HCT116 (cell line): Measurements from ENCODE around the gene FLNB. TPM values are rescaled to one million over a fixed set of nuclear protein-coding genes. Genes with fewer than 3 reads are reported as not detected.

Experiments used
- ATAC-seq: fragments of 200-7000 bp; cut with Tn5 transposase; 2 replicates; pipeline ENCODE4 v1.9.1; 2020; ENCODE audit warnings: mild to moderate bottlenecking, moderate library complexity
- BruUV-seq: library from RNA; stranded (reverse); fragments of 400-500 nt; replicated peaks from 2 replicates; lab custom pipeline; 2021; lab: Mats Ljungman, UMichigan
- CTCF ChIA-PET: fragments of 300-600 bp; sonication (Branson Sonifier 250); formaldehyde crosslinking; loops from one replicate; lab custom pipeline; 2021; ENCODE audit warnings: antibody characterized with exemption; lab: Charles Lee
- POLR2A ChIA-PET: fragments of 300-600, 350-600 bp; sonication (Branson Sonifier 250); formaldehyde crosslinking; loops from one replicate; lab custom pipeline; 2021; ENCODE audit warnings: antibody characterized with exemption; lab: Charles Lee
- RAD21 ChIA-PET, 2 experiments: fragments of 300-600 bp; sonication (Branson Sonifier 250); formaldehyde crosslinking; loops; one replicate each; lab custom pipeline; 2023; ENCODE audit warnings: low total read pairs in 2 of 2; ENCODE audit not compliant: uncharacterized antibody in 2 of 2, unreplicated experiment in 2 of 2, low non-redundant PET in 1 of 2; lab: Charles Lee
- DNase-seq: peaks from one replicate; pipeline ENCODE4 v3.0.0-alpha.2; 2010; ENCODE audit warnings: low read depth, low spot score
- H2AFZ ChIP-seq: fragments of 200-600 bp; shearing (Covaris generic), sonication (generic); 2 replicates; pipeline ENCODE4 v1.6.1; 2017; ENCODE audit warnings: low read depth, mixed run types, mixed read lengths, antibody characterized with exemption, low read length; ENCODE audit not compliant: poor library complexity, severe bottlenecking
- H3K27ac ChIP-seq: 2 replicates; pipeline ENCODE4 v1.5.1; 2012; ENCODE audit warnings: low read depth, low read length
- H3K27me3 ChIP-seq: fragments of 200-600 bp; sonication (generic); 2 replicates; pipeline ENCODE4 v1.6.1; 2016; ENCODE audit warnings: mixed run types, low read length, mixed read lengths; ENCODE audit not compliant: insufficient read depth
- H3K36me3 ChIP-seq, 2 experiments: fragments of 200-500 bp in 1 of 2; fragments of 200-600 bp in 1 of 2; sonication (Bioruptor generic) in 1 of 2; sonication (generic) in 1 of 2; 2 replicates each; pipeline versions ENCODE4 v1.5.1 to v1.6.1; 2014 to 2016; ENCODE audit warnings: low read length in 2 of 2, inconsistent platforms in 1 of 2, mixed read lengths in 1 of 2, mixed run types in 1 of 2; ENCODE audit not compliant: insufficient read depth in 2 of 2, control insufficient read depth in 1 of 2
- H3K4me1 ChIP-seq, 2 experiments: fragments of 200-600 bp in 1 of 2; sonication (generic) in 1 of 2; 2 replicates each; pipeline versions ENCODE4 v1.5.1 to v1.6.1; 2012 to 2017; ENCODE audit warnings: low read length in 2 of 2, inconsistent platforms in 1 of 2, mild to moderate bottlenecking in 1 of 2, mixed read lengths in 1 of 2, mixed run types in 1 of 2, moderate library complexity in 1 of 2; ENCODE audit not compliant: insufficient read depth in 2 of 2, control insufficient read depth in 1 of 2
- H3K4me2 ChIP-seq: fragments of 200-600 bp; sonication (generic); 2 replicates; pipeline ENCODE4 v1.6.1; 2017; ENCODE audit warnings: mixed run types, low read length, mixed read lengths
- H3K4me3 ChIP-seq, 2 experiments: fragments of 200-600 bp in 1 of 2; sonication (generic) in 1 of 2; replicated peaks in 1 of 2; 2 replicates each; pipeline ENCODE4 v1.5.1; 2011 to 2016; ENCODE audit warnings: low read length in 2 of 2, control low read depth in 1 of 2, low read depth in 1 of 2, mild to moderate bottlenecking in 1 of 2, mixed read lengths in 1 of 2, mixed run types in 1 of 2
- H3K79me2 ChIP-seq: fragments of 200-600 bp; sonication (generic); 2 replicates; pipeline ENCODE4 v1.6.1; 2017; ENCODE audit warnings: mild to moderate bottlenecking, mixed run types, low read length, moderate library complexity, mixed read lengths; ENCODE audit not compliant: insufficient read depth
- H3K9ac ChIP-seq: fragments of 200-600 bp; sonication (generic); 2 replicates; pipeline ENCODE4 v1.6.1; 2016; ENCODE audit warnings: low read length, mixed read lengths
- H3K9me2 ChIP-seq: fragments of 200-600 bp; sonication (generic), shearing (Covaris generic); 2 replicates; pipeline ENCODE4 v1.6.1; 2017; ENCODE audit warnings: mixed run types, mild to moderate bottlenecking, moderate library complexity; ENCODE audit not compliant: insufficient read depth
- H3K9me3 ChIP-seq, 2 experiments: fragments of 200-500 bp in 1 of 2; fragments of 200-600 bp in 1 of 2; sonication (Bioruptor generic) in 1 of 2; sonication (generic) in 1 of 2; 2 replicates each; pipeline ENCODE4 v1.6.1; 2014 to 2017; ENCODE audit warnings: low read length in 2 of 2, mixed read lengths in 2 of 2, inconsistent platforms in 1 of 2, low read depth in 1 of 2, mild to moderate bottlenecking in 1 of 2, mixed run types in 1 of 2, moderate library complexity in 1 of 2; ENCODE audit not compliant: control insufficient read depth in 1 of 2, insufficient read depth in 1 of 2
- H4K20me1 ChIP-seq: fragments of 200-600 bp; sonication (generic), shearing (Covaris generic); 2 replicates; pipeline ENCODE4 v1.6.1; 2017; ENCODE audit warnings: mixed run types, mild to moderate bottlenecking, moderate library complexity; ENCODE audit not compliant: insufficient read depth
- ATF3 ChIP-seq: IDR thresholded peaks from 2 replicates; pipeline ENCODE4 v1.6.1; 2012
- CBX3 ChIP-seq: IDR thresholded peaks from 2 replicates; pipeline ENCODE4 v1.6.1; 2012; ENCODE audit warnings: low read depth
- CTCF ChIP-seq, 3 experiments: fragments of 200-600 bp in 1 of 3; sonication (generic) in 1 of 3; IDR thresholded peaks in 2 of 3; conservative IDR thresholded peaks in 1 of 3; 2 replicates each; pipeline ENCODE4 v1.5.1; 2012 to 2017; ENCODE audit warnings: low read depth in 2 of 3, low read length in 2 of 3, antibody characterized with exemption in 1 of 3, borderline replicate concordance in 1 of 3, control low read depth in 1 of 3, mild to moderate bottlenecking in 1 of 3, mixed read lengths in 1 of 3, mixed run types in 1 of 3, moderate library complexity in 1 of 3; ENCODE audit not compliant: insufficient read depth in 1 of 3
- EZH2phosphoT487 ChIP-seq: fragments of 200-600 bp; IDR thresholded peaks from 2 replicates; pipeline ENCODE4 v1.6.1; 2018; ENCODE audit warnings: antibody characterized with exemption, borderline replicate concordance
- FOSL1 ChIP-seq: IDR thresholded peaks from 2 replicates; pipeline ENCODE4 v1.6.1; 2012; ENCODE audit warnings: low read depth
- JUND ChIP-seq: IDR thresholded peaks from 2 replicates; pipeline ENCODE4 v1.6.1; 2012
- POLR2AphosphoS5 ChIP-seq: IDR thresholded peaks from 2 replicates; pipeline ENCODE4 v1.6.1; 2011; ENCODE audit warnings: mild to moderate bottlenecking, low read depth, low read length, moderate library complexity
- RAD21 ChIP-seq: IDR thresholded peaks from 2 replicates; pipeline ENCODE4 v1.6.1; 2012; ENCODE audit warnings: low read depth, mild to moderate bottlenecking
- SRF ChIP-seq: IDR thresholded peaks from 2 replicates; pipeline ENCODE4 v1.6.1; 2012; ENCODE audit warnings: low read depth
- ZFX ChIP-seq: fragments of 450-650 bp; IDR thresholded peaks from 2 replicates; pipeline ENCODE4 v1.6.1; 2017
- ZNF274 ChIP-seq: fragments of 200-500 bp; sonication (Bioruptor generic); IDR thresholded peaks from 2 replicates; pipeline ENCODE4 v1.6.1; 2014; ENCODE audit warnings: mild to moderate bottlenecking, low read depth, low read length, inconsistent platforms
- intact Hi-C: fragments of 100-400 bp; cut with micrococcal nuclease; formaldehyde crosslinking; loops from 2 replicates; pipeline ENCODE4 v1.10.0; 2022
- total RNA-seq: library from RNA; stranded (reverse); gene quantifications from one replicate; pipeline ENCODE4 v1.2.1, GENCODE V29; 2021; ENCODE audit not compliant: unreplicated experiment

FLNB gene
- total RNA-seq, 1 experiment from 2014 or later = 116 TPM

DNA sequence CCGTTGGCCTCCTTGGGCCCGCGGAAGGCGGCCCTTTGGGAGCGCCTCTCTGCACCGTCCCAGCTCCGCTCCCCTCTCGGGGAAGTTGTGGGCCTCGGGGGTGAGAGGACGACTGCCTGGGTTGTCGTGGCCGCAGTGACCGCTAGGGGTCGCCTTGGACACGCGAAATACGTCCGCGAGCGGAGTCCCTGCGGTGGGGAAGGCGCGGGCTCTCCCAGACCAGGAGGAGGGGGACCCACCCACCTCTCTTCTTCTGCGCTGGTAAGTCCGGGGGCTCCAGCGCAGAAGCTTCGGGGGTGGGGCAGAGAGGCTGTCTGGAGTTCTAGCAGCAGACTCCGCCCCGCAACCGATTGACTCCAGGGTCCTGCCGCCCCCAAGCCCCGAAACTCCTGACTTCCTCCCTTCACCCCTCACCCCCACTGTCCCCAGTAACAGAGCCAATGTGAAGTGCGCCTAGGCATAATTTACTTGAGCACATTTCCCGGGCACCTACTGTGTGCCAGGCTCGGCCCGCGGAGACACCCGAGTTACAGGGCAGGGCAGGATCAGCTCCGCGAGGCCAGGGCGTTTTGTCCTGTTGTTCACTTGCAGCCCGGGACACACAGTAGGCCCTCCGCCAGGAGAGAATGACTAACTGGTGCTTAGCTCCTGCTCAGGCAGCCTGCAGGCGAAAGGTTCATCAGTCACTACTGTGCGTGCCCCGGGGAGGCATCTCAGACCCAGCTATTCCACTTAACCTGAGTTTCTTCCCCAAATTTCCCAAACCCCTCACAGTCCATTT, 169.7 kb downstream of the FLNB start (continued):
- TF ChIP-seq SRF (no peak), ZFX (peak; percentile 13; the same call in 1 of the 2 replicates), RAD21 (peak; percentile 83), EZH2phosphoT487 (no peak), POLR2AphosphoS5 (peak; percentile 44), JUND (no peak)

- no peaks in the 10 kb centered on the region for H3K9me3 ChIP-seq
- no peaks in the 10 kb centered on the region for H3K9me2 ChIP-seq
- CTCF ChIA-PET = interaction anchor here (1.4 to 3.8 kb wide), 8 partner anchors 9 to 356 kb away, joined by 3 to 31 read pairs (median 12); partner anchors contain the start of genes HTD2 and RPP14
- BruUV-seq = no TSS peak
- H3K4me1 ChIP-seq = peaks cover 19 to 51% of the 10 kb centered on the region in 2 experiments; a peak in 3 of 4 replicates
- H3K36me3 ChIP-seq = no peaks in the 10 kb centered on the region
- intact Hi-C loops = no loop called here
- H3K4me3 ChIP-seq = no peak overlapping the region; a peak in 1 of 4 replicates
- TF ChIP-seq CBX3 (no peak), FOSL1 (no peak), ZNF274 (no peak), POLR2AphosphoS5 (no peak), SRF (no peak), ZFX (no peak), CTCF (IDR thresholded peaks at IDR 0.05 in 2 of 3, conservative IDR thresholded peaks at IDR 0.05 in 1 of 3; ENCODE audit: borderline replicate concordance in 1 of 3, insufficient read depth in 1 of 3, low read depth in 2 of 3, low read length in 2 of 3) (no peak), ATF3 (no peak)
- ATAC-seq (no peak), DNase-seq (no peak)
- H3K4me2 ChIP-seq = peak overlapping the region; percentile 83
- POLR2A ChIA-PET = interaction anchor here (1.0 kb wide), 1 partner anchor 128 kb away, joined by 4 read pairs; the partner anchor contains the start of genes HTD2 and RPP14
- H3K9ac ChIP-seq = no peak overlapping the region
- no peaks in the 10 kb centered on the region for H4K20me1 ChIP-seq
- no peaks in the 10 kb centered on the region for H3K79me2 ChIP-seq
- H3K27me3 ChIP-seq = no peaks in the 10 kb centered on the region
- RAD21 ChIA-PET = interaction anchor here in 1 of 2 experiments (1.2 kb wide), 1 partner anchor 8 kb away, joined by 3 read pairs; no protein-coding TSS in a partner anchor
- H3K27ac ChIP-seq = no peak overlapping the region
- no peak overlapping the region for H2AFZ ChIP-seq
Measured at GRCh38 chr3:58178528-58179234, 170.5 kb downstream of the FLNB start.
